ENCODE results near the gene NXN.

- TF ChIP-seq CTCF (IDR thresholded peaks at IDR 0.05) (no peak), REST (IDR thresholded peaks at IDR 0.05; ENCODE audit: low read depth, low read length) (no peak), POLR2AphosphoS5 (IDR thresholded peaks at IDR 0.05; ENCODE audit: low read depth, low read length) (0 out of 2 replicates have a peak, but pooled peaks have one; percentile 31), ELF1 (IDR thresholded peaks at IDR 0.05) (no peak), SMC3 (IDR thresholded peaks at IDR 0.05; ENCODE audit: low read depth, low read length) (no peak), RAD21 (IDR thresholded peaks at IDR 0.05; ENCODE audit: low read length) (no peak)
- TF ChIP-seq, protein P1, sequence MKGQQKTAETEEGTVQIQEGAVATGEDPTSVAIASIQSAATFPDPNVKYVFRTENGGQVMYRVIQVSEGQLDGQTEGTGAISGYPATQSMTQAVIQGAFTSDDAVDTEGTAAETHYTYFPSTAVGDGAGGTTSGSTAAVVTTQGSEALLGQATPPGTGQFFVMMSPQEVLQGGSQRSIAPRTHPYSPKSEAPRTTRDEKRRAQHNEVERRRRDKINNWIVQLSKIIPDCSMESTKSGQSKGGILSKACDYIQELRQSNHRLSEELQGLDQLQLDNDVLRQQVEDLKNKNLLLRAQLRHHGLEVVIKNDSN (IDR thresholded peaks at IDR 0.05; ENCODE audit: borderline replicate concordance, low read depth), result no peak
These were observed 18.5 kb upstream of the NXN start for GRCh38 chr17:998111-998510.
